Hepatocyte (in vitro differentiated cells): ENCODE data around the gene OR4F15. TPM values are rescaled to one million over a fixed set of nuclear protein-coding genes. Genes with fewer than 3 reads are reported as not detected.
"Not testable (repeated sequence)": the region's sequence is repeated elsewhere in the genome, so short reads cannot be mapped to it uniquely, and the experiment has no call there.

ENCODE experiments used
- DNase-seq: peaks from one replicate; pipeline ENCODE4 v3.0.0-alpha.2; 2016; ENCODE audit warnings: low spot score
- H2AFZ ChIP-seq: fragments of 200-600 bp; sonication (generic); 2 replicates; pipeline ENCODE4 v1.6.0; 2016; ENCODE audit warnings: antibody characterized with exemption, mild to moderate bottlenecking
- H3K27ac ChIP-seq: fragments of 200-600 bp; sonication (generic); 2 replicates; pipeline ENCODE4 v1.5.1; 2016; ENCODE audit warnings: mild to moderate bottlenecking
- H3K27me3 ChIP-seq: fragments of 200-600 bp; sonication (generic); 2 replicates; pipeline ENCODE4 v1.6.1; 2016
- H3K36me3 ChIP-seq: fragments of 200-600 bp; sonication (generic); replicated peaks from 2 replicates; pipeline ENCODE4 v1.5.1; 2016; ENCODE audit warnings: low read depth; ENCODE audit not compliant: insufficient read depth
- H3K4me1 ChIP-seq: fragments of 200-600 bp; sonication (generic); 2 replicates; pipeline ENCODE4 v1.5.1; 2016; ENCODE audit warnings: mild to moderate bottlenecking, moderate library complexity; ENCODE audit not compliant: insufficient read depth
- H3K4me2 ChIP-seq: fragments of 200-600 bp; sonication (generic); 2 replicates; pipeline ENCODE4 v1.6.0; 2016
- H3K4me3 ChIP-seq: fragments of 200-600 bp; sonication (generic); 2 replicates; pipeline ENCODE4 v1.5.1; 2016; ENCODE audit warnings: mild to moderate bottlenecking
- H3K79me2 ChIP-seq: fragments of 200-600 bp; sonication (generic); 2 replicates; pipeline ENCODE4 v1.6.0; 2017; ENCODE audit warnings: mild to moderate bottlenecking
- H3K9me2 ChIP-seq: fragments of 200-600 bp; sonication (generic); replicated peaks from 2 replicates; pipeline ENCODE4 v1.6.0; 2017; ENCODE audit warnings: mild to moderate bottlenecking; ENCODE audit not compliant: insufficient read depth
- H3K9me3 ChIP-seq: fragments of 200-600 bp; sonication (generic); 2 replicates; pipeline ENCODE4 v1.5.1; 2016; ENCODE audit warnings: low read depth, mild to moderate bottlenecking
- H4K20me1 ChIP-seq: fragments of 200-600 bp; sonication (generic); 2 replicates; pipeline ENCODE4 v1.6.0; 2016; ENCODE audit warnings: mild to moderate bottlenecking; ENCODE audit not compliant: insufficient read depth, poor library complexity, severe bottlenecking
- EZH2 ChIP-seq: fragments of 200-600 bp; sonication (generic); IDR thresholded peaks from 2 replicates; pipeline ENCODE4 v1.6.1; 2016; ENCODE audit warnings: antibody characterized with exemption, mild to moderate bottlenecking, borderline replicate concordance
- EZH2phosphoT487 ChIP-seq: fragments of 200-600 bp; sonication (generic); IDR thresholded peaks from one replicate; pipeline ENCODE4 v1.6.1; 2018; ENCODE audit warnings: antibody characterized with exemption, mild to moderate bottlenecking, low read depth, moderate library complexity; ENCODE audit not compliant: unreplicated experiment, severe bottlenecking
- WGBS: methylation state at CpG from one replicate; pipeline ENCODE4 v1.1.6; 2016; ENCODE audit warnings: low lambda C conversion rate; ENCODE audit errors: missing lambda C conversion rate; 5-methylcytosine and 5-hydroxymethylcytosine counted together
- polyA plus RNA-seq: library from polyadenylated mRNA; unstranded; fragments of >200 nt; fragmentation: Nextera tagmentation; extraction: Ambion mirVana; gene quantifications from 2 replicates; pipeline ENCODE4 v1.2.1, GENCODE V29; 2016
- total RNA-seq: library from RNA; depleted of rRNA; stranded (reverse); fragments of >200 nt; gene quantifications from 2 replicates; pipeline ENCODE4 v1.2.3, GENCODE V29; 2014
- TF ChIP-seq, protein P1 (sequence below): fragments of 200-600 bp; sonication (generic); IDR thresholded peaks from 2 replicates; pipeline ENCODE4 v1.5.1; 2016; ENCODE audit warnings: antibody characterized with exemption, mild to moderate bottlenecking; ENCODE audit not compliant: poor library complexity

Gene OR4F15, protein sequence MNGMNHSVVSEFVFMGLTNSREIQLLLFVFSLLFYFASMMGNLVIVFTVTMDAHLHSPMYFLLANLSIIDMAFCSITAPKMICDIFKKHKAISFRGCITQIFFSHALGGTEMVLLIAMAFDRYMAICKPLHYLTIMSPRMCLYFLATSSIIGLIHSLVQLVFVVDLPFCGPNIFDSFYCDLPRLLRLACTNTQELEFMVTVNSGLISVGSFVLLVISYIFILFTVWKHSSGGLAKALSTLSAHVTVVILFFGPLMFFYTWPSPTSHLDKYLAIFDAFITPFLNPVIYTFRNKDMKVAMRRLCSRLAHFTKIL
- total RNA-seq (not detected in 2 replicates), polyA plus RNA-seq (not detected in 2 replicates)

GRCh38 chr15:101811902-101812301, at the start of gene OR4F15:
Gene OR4F15, plus strand, starts transcription at chr15:101812202. Its CDS starts 5,985 bp downstream, at chr15:101818187.
- no peak within 1 kb of the TSS for H3K4me2 ChIP-seq
- TF ChIP-seq EZH2 = no peak
- TF ChIP-seq EZH2phosphoT487 = no peak
- TF ChIP-seq, protein P1, sequence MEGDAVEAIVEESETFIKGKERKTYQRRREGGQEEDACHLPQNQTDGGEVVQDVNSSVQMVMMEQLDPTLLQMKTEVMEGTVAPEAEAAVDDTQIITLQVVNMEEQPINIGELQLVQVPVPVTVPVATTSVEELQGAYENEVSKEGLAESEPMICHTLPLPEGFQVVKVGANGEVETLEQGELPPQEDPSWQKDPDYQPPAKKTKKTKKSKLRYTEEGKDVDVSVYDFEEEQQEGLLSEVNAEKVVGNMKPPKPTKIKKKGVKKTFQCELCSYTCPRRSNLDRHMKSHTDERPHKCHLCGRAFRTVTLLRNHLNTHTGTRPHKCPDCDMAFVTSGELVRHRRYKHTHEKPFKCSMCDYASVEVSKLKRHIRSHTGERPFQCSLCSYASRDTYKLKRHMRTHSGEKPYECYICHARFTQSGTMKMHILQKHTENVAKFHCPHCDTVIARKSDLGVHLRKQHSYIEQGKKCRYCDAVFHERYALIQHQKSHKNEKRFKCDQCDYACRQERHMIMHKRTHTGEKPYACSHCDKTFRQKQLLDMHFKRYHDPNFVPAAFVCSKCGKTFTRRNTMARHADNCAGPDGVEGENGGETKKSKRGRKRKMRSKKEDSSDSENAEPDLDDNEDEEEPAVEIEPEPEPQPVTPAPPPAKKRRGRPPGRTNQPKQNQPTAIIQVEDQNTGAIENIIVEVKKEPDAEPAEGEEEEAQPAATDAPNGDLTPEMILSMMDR = no peak
- H3K27me3 ChIP-seq = peaks cover 10% of the 10 kb centered on the region
- no peaks in the 10 kb centered on the region for H3K9me3 ChIP-seq
- no peaks in the 10 kb centered on the region for H3K4me1 ChIP-seq
- no peaks in the 10 kb centered on the region for H4K20me1 ChIP-seq
- DNase-seq = no peak
- no peak within 1 kb of the TSS for H2AFZ ChIP-seq
- H3K27ac ChIP-seq = no peak within 1 kb of the TSS
- H3K36me3 ChIP-seq = no peaks in the 10 kb centered on the region
- no peaks in the 10 kb centered on the region for H3K9me2 ChIP-seq
- H3K4me3 ChIP-seq = no peak within 1 kb of the TSS
- no peaks in the 10 kb centered on the region for H3K79me2 ChIP-seq

GRCh38 chr15:101764669-101765339, 47.2 kb upstream of the OR4F15 start:
- not testable (repeated sequence) for H3K9me3 ChIP-seq, H4K20me1 ChIP-seq, H3K27ac ChIP-seq, H2AFZ ChIP-seq, H3K9me2 ChIP-seq, DNase-seq, H3K4me2 ChIP-seq, H3K4me3 ChIP-seq, H3K36me3 ChIP-seq, H3K4me1 ChIP-seq, H3K27me3 ChIP-seq, H3K79me2 ChIP-seq
- WGBS = 92% methylated on average over 23 of the region's 23 CpGs

DNA sequence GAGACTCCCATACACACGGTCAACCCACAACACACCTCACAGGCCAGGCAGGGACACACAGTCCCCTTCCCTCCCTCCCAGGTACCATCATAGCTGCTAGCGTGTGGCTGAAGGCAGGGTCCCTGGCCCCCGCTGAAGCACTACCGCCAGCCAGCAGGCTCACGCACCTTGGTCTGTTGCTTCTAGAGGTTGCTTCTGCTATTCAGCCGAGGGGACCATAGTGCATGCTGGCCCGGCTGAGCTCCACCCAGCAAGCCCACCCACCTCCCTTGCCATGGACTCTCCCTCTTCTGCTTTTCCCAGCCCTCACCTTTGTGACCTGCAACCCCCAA, 46.7 kb upstream of the OR4F15 start:
- H3K27me3 ChIP-seq, H3K9me2 ChIP-seq, H3K79me2 ChIP-seq, H2AFZ ChIP-seq, H3K36me3 ChIP-seq, H4K20me1 ChIP-seq, H3K9me3 ChIP-seq, H3K4me2 ChIP-seq, H3K4me3 ChIP-seq, H3K27ac ChIP-seq, DNase-seq, H3K4me1 ChIP-seq: not testable (repeated sequence)
- WGBS = 84% methylated on average over 7 of the region's 7 CpGs

DNA sequence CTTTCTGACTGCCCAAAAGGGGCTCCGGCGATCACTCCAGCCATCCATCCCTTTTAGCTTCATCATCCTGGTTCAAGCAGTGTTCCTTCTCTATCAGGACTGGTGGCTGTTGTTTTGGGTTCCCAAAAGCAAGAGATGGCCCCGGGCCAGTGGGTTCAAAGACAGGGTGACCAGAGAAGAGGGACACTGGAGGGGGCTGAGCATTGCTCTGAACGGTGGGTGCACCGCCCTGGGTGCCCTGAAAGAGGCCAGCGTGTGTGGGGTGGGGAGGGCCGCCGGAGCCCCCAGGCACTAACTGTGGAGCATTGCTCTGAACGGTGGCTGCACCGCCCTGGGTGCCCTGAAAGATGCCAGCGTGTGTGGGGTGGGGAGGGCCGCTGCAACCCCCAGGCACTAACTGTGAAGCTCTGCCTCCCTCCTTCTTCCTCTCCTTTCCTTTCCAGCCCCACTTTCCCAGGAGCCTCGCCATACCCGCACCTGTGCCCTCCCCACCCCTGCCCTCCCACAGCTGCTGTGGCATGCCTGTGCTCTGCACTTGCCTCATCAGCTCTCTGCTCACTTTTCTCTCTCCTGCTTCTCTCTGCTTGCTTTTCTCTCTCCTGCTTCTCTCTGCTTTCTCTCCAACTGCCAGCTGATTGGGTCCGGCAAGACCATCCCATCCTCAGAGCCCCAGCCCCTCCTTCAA, 46.1 kb upstream of the OR4F15 start:
- Histone ChIP-seq H3K27me3 (no peaks in the 10 kb centered on the region), H3K27ac (no peak overlapping the region), H2AFZ (no peak overlapping the region), H3K9me2 (no peaks in the 10 kb centered on the region), H3K4me3 (no peak overlapping the region), H3K79me2 (no peaks in the 10 kb centered on the region), H4K20me1 (no peaks in the 10 kb centered on the region), H3K36me3 (no peaks in the 10 kb centered on the region), H3K9me3 (no peaks in the 10 kb centered on the region), H3K4me1 (no peaks in the 10 kb centered on the region), H3K4me2 (no peak overlapping the region)
- DNase-seq = no peak
- WGBS = 98% methylated on average over 14 of the region's 15 CpGs
- no peak for TF ChIP-seq EZH2
- TF ChIP-seq EZH2phosphoT487 = no peak
- TF ChIP-seq, protein P1 = no peak

DNA sequence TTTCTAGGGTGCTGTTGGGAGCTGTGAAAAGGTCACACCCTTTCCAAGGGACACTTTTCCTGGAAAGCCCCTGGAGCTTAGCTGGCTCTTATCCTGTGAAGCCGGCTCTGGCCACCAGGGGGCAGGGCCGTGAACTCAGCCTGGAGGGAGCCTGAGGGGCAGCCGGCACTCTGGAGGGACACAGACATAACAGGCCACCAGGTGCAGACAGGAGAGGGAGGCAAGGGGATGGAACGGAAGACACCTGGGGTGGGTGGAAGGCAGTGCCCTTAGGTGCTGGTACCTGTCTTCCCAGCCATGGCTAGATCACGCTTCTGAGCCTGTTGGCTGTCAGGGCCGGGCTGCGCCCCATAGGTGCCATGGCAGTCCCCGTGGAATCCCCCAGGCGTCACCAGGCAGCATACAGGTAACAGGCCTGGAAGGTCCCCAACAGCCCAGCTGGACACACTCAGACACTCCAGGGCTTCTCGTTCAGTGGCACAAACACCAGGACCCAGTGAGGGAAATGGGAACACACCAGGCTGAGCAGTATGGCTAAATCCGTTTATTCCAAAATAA, 44.8 kb upstream of the OR4F15 start:
- H3K36me3 ChIP-seq, H3K9me2 ChIP-seq, H3K4me2 ChIP-seq, H3K4me3 ChIP-seq, H3K4me1 ChIP-seq, H3K27me3 ChIP-seq, H3K79me2 ChIP-seq, DNase-seq, H3K9me3 ChIP-seq, H3K27ac ChIP-seq, H2AFZ ChIP-seq, H4K20me1 ChIP-seq: not testable (repeated sequence)
- 90% methylated on average over 8 of the region's 11 CpGs for WGBS
